Left lobe of liver (tissue), 2 donors: ENCODE measurements around the gene NPNT. TPM values are rescaled to one million over a fixed set of nuclear protein-coding genes. Genes with fewer than 3 reads are reported as not detected.

Experiments
- ATAC-seq: fragments of 200-7000 bp; cut with Tn5 transposase; one replicate; pipeline ENCODE4 v1.9.1; 2020; ENCODE audit warnings: mild to moderate bottlenecking, moderate library complexity
- DNase-seq: peaks from one replicate; pipeline ENCODE4 v3.0.0-alpha.2; 2020; ENCODE audit warnings: low spot score
- total RNA-seq: library from RNA; stranded (reverse); gene quantifications from one replicate; pipeline ENCODE4 v1.2.1, GENCODE V29; 2021
- donor health status: DM: no; HTN: no; CAD: no; lungs with moderate emphysema.
- donor health status: DM: no; HTN: yes; CAD: no.

The NPNT gene
- total RNA-seq, 1 donor from 2014 or later, result 2.0 TPM

DNA sequence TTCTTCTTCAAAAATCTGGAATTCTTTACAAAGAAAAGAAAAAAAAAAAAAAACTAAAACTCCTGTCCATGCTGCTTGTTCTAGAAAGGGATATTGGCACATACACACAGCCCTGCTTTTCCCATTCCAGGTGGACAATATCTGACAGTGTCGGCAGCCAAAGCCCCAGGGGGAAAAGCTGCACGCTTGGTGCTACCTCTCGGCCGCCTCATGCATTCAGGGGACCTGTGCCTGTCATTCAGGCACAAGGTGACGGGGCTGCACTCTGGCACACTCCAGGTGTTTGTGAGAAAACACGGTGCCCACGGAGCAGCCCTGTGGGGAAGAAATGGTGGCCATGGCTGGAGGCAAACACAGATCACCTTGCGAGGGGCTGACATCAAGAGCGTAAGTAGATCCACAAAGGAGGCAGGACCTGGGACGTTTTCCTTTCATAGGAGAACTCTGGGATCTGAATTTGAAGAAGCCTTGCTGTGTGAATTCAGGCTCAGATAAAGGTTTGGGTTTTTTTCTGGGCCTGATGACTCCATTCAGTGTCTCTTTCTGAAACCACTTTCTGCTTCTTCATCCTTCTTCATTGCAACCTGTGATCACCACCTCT lies 71.9 kb downstream of the NPNT start:
- ATAC-seq, result peak; percentile 74
- DNase-seq, result peak; percentile 46

- ATAC-seq, result peak; percentile 58
Measured at GRCh38 chr4:105969575-105969974, 74.3 kb downstream of the NPNT start.

DNA sequence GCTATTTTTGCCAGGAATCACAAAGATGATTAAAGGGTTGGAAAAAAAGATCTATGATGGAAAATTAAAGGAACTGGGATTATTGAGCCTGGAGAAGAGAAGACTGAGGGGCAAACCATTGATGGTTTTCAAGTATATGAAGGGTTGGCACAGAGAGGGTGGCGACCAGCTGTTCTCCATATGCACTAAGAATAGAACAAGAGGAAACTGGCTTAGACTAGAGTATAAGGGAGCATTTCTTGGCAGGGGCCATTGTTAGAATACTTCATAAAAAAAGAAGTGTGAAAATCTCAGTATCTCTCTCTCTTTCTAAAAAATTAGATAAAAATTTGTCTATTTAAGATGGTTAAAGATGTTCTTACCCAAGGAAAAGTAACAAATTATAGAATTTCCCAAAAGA lies 75.1 kb downstream of the NPNT start:
- ATAC-seq (no peak), DNase-seq (no peak)

More at GRCh38 chr4:105969575-105969974, 74.3 kb downstream of the NPNT start:
- no peak for DNase-seq

GRCh38 chr4:105971036-105971435 lies 75.8 kb downstream of the NPNT start:
- ATAC-seq (no peak), DNase-seq (no peak)

DNA sequence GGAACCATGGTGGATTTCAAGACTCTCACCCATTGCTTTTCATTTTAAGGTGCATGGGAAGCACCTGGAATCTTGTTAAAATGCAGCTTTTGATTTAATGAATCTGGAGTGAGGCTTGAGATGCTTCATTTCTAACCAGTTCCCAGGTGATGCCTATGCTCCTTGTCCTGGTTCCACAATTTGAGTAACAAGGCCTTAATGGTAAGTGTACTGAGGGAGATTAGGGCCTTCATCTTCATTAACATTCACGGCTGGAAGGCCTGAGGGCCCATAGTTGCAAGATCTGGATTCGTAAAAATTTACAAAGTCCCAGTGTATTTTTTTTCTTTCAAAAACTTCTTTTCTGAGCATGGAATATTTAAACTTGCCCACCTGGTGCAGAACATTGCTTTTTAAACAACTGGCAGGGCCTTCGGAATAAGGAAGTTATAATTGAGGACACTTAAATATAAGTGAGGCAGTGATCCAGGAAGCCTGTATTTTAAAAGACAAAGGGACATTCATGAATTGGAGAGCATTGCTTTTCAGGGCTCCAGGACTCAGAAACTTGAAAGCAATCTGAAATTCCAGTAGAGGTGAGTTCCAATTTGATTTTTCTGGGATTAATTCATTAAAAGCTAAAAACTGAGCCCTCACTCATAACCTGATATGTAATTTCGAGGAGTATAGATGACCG lies 77.8 kb downstream of the NPNT start:
- ATAC-seq (no peak), DNase-seq (no peak)

DNA sequence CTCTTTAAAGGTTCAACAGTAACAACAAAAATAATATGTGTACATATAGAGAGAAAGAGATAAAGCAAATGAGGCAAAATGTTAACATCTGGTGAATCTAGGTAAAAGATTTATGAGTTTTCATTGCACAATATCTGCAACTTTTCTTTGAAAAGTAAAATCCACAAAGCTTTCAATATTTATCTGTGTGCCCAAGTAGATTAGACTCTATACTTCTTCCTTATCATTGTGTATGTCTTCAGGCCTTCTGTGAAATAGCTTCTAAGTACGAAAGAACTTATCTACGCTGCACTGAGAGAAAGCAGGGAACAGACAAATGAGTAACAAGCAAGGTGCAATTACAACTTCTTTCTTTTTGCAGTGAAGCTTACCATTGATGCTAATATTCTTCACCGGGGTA lies 81.6 kb downstream of the NPNT start:
- DNase-seq, result no peak
- ATAC-seq, result no peak

- no peak for ATAC-seq
Measured at GRCh38 chr4:105978684-105979296, 83.5 kb downstream of the NPNT start.

GRCh38 chr4:105979506-105979905 lies 84.2 kb downstream of the NPNT start:
- DNase-seq (no peak), ATAC-seq (no peak)

More at GRCh38 chr4:105978684-105979296, 83.5 kb downstream of the NPNT start:
- DNase-seq, result no peak

DNA sequence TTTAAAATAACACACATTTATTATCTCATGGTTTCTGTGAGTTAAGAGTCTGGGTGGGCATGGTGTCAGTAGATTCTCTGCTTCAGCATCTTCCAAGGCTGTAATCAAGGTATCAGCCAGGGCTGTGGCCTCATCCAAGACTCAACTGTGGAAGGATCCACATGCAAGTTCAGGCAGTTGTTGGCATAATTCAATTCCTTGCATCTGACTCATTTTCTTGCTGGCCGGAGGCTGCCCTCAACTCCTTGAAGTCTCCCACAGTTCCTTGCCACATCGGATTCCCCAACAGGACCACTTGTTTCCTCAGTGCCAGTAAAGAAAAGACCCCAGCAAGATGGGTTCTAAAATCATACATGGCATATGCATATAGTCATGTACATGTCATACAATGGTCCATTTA lies 93.4 kb downstream of the NPNT start:
- ATAC-seq, result no peak

GRCh38 chr4:105989485-105990242 lies 94.4 kb downstream of the NPNT start:
- DNase-seq (no peak), ATAC-seq (no peak)

More for the DNA sequence above, 93.4 kb downstream of the NPNT start:
- no peak for DNase-seq

- peak; percentile 46 for ATAC-seq
- DNase-seq, result peak; percentile 50
Measured at GRCh38 chr4:105990933-105991332, 95.7 kb downstream of the NPNT start.

DNA sequence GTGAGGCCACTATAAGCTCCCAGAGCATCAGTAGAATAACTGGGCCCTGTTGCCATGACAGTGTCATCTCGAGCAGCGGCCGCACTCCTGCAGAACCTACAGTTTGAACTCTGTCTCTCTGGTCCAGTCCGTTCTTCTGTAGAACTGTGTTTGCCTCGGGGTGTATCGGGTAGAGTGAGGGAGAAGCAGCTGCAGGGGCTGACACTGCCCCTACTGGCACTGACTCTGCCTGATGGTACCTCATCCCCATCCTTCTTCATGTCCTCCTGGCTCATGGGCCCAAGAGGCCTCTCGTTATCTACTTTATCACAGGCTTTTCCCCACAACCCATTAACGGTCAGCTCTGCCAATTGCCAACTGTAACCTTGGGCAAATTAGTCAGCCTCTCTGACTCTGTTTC lies 96.5 kb downstream of the NPNT start:
- DNase-seq (no peak), ATAC-seq (no peak)

DNA sequence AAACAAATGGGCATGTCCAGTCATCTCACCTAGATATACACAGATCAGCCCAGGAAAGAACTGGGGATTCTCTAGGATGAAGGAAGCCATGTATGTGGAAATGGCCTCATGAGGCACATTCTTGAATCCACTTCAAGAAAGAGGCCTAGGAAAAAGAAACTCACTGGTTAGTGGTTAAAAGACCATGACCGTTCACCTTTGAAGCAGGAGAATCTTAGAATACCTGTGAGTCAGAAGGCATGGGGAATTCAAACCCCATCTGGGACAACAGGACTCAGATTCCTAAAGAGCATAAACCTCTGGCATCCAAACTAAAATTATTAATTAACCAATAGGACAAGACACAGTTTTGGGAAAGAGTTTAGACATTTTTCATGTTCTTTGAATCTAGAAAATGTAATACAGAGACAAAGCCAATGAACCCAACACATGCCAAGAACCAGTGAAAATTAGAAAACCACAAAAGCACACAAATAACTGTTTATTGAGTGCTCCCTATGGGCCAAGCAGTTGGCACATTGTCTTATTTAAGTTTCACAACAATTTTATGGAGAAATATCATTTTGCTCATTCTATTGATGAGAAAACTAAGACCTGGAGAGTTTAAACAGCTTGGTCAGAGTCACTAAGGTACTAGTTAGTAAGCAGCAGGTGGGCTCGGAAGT lies 97.5 kb downstream of the NPNT start:
- DNase-seq (no peak), ATAC-seq (no peak)

- DNase-seq (no peak), ATAC-seq (no peak)
Measured at GRCh38 chr4:105994061-105994460, 98.8 kb downstream of the NPNT start.

- ATAC-seq (no peak), DNase-seq (no peak)
Measured at GRCh38 chr4:105994841-105995501, 99.7 kb downstream of the NPNT start.

DNA sequence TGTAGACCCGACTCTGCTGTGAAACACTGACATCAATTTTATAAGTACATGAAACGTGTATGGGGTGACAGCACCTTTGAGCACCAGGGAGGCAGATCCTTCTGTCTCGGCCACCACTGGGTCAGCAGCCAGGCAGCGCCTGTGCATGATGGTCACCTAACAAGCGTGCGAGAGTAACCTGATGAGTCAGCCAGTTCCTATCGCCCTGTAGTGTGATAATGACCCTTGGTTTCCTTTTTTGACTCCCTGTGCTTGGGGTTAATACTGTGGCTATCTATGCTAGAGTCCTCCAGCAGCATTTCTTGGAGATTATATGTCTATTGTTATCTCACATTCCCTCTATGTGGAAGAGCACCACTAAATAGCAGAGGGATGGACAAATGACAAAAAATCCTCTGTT lies 101.6 kb downstream of the NPNT start:
- DNase-seq (no peak), ATAC-seq (no peak)

- DNase-seq, result no peak
- no peak for ATAC-seq
Measured at GRCh38 chr4:105998171-105999063, 103.1 kb downstream of the NPNT start.

GRCh38 chr4:106002994-106003393 lies 107.7 kb downstream of the NPNT start:
- no peak for DNase-seq

DNA sequence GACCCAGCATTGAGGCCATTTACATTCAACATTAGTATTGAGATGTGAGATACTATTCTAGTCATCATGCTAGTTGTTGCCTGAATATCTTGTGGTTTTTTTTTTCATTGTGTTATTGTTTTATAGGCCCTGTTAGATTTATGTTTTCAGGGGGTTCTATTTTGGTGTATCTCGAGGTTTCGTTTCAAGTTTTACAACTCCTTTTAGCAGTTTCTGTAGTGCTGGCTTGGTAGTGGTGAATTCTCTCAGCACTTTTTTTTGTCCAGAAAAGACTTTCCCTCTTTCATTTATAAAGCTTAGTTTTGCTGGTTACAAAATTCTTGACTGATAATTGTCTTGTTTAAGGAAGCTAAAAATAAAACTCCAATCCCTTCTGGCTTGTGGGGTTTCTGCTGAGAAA lies 115.5 kb downstream of the NPNT start:
- DNase-seq, result no peak
- no peak for ATAC-seq

More at GRCh38 chr4:106002994-106003393, 107.7 kb downstream of the NPNT start:
- ATAC-seq, result no peak
